Measurements from ENCODE around the gene PRSS33.

DNA sequence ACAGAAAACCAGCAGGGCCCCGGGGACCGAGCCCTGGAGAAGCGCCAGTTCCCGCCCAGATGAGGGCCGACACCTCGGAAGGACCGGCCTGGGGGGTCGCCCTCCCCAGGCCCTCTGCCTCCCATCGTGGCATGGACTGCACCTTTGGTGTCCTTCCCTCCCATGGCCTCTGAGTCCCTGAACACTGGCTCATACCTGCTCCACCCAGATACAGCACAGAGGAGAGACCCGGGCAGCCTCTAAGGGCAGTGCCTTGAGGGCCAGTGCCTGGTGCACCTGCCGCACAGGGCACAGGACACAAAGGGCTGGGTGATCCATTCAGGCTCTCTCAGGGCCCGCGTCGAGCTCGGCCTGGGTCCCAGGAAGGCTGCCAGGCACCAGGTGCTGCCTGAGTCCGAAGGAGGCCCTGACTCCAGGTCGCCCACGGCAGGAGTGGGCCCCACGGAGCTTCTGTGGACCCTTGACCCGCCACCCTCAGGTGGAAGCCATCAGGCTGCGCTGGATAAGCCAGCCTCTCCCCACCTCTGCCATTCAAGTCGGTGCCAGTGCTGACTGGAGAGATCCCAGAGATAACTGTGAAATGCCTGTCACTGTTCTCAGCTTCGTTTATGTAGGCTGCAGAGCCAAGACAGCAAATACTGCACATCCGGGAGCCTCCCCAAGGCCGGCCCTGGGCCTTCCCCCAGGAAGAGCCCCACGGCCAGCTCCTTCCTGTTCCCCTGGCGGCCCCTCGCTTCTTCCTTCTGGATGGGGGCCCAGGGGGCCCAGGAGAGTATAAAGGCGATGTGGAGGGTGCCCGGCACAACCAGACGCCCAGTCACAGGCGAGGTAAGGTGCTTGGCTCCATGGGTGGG lies 42.4 kb upstream of the PRSS33 start, which contains the start of gene ZG16B:
- TF ChIP-seq, protein P1, sequence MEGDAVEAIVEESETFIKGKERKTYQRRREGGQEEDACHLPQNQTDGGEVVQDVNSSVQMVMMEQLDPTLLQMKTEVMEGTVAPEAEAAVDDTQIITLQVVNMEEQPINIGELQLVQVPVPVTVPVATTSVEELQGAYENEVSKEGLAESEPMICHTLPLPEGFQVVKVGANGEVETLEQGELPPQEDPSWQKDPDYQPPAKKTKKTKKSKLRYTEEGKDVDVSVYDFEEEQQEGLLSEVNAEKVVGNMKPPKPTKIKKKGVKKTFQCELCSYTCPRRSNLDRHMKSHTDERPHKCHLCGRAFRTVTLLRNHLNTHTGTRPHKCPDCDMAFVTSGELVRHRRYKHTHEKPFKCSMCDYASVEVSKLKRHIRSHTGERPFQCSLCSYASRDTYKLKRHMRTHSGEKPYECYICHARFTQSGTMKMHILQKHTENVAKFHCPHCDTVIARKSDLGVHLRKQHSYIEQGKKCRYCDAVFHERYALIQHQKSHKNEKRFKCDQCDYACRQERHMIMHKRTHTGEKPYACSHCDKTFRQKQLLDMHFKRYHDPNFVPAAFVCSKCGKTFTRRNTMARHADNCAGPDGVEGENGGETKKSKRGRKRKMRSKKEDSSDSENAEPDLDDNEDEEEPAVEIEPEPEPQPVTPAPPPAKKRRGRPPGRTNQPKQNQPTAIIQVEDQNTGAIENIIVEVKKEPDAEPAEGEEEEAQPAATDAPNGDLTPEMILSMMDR (conservative IDR thresholded peaks at IDR 0.05; ENCODE audit: low read depth, low read length) = no peak
- no peak for TF ChIP-seq EZH2 (IDR thresholded peaks at IDR 0.05; ENCODE audit: borderline replicate concordance, low read depth, low read length, poor library complexity, severe bottlenecking)
